Right ventricle myocardium inferior (tissue), 1 donor: ENCODE data around the gene NEDD9. TPM values are rescaled to one million over a fixed set of nuclear protein-coding genes. Genes with fewer than 3 reads are reported as not detected.

ENCODE experiments used
- ATAC-seq: fragments of 200-7000 bp; cut with Tn5 transposase; one replicate; pipeline ENCODE4 v1.9.1; 2020; ENCODE audit warnings: mild to moderate bottlenecking, moderate library complexity
- DNase-seq: peaks from one replicate; pipeline ENCODE4 v3.0.0; 2021; ENCODE audit errors: missing footprints
- intact Hi-C: fragments of 100-400 bp; cut with DNase I; formaldehyde crosslinking; loops from one replicate; pipeline ENCODE4 v1.11.0; 2022
- total RNA-seq: library from RNA; stranded (reverse); fragmentation: NEBNext Ultra II Directional; extraction: Animal tissue kit (Norgen Biotek cat#: 25700); gene quantifications from one replicate; pipeline ENCODE4 v1.2.1, GENCODE V29; 2021
- donor health status: DM: no; HTN: yes; CAD: no; lungs with severe emphysema.

The NEDD9 gene
- total RNA-seq, 1 donor from 2014 or later: 29.3 TPM

GRCh38 chr6:11168091-11168635, 64.3 kb downstream of the NEDD9 start:
- intact Hi-C loops: no loop called here
- no peak for ATAC-seq
- no peak for DNase-seq

DNA sequence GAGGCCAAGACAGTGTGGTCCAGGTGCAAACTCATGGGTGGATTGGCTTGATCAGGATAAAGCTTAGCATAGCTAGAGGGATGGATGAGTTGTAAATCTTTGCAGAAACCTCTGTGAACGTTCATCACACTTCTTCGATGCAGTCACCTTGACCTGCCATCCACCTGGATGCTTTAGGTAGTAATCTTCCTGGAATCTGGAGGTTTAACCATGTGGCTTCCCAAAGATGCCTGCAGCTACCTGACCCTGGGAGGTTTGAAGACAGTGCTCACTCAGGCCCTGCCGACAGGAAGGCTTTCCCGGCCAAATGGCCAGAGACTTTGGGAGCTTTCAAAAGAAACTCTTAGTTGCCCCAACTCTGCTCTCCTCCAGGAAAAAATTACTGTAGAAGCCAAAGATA, 65.5 kb downstream of the NEDD9 start:
- DNase-seq (no peak), ATAC-seq (no peak)
- intact Hi-C loops: no loop called here

DNA sequence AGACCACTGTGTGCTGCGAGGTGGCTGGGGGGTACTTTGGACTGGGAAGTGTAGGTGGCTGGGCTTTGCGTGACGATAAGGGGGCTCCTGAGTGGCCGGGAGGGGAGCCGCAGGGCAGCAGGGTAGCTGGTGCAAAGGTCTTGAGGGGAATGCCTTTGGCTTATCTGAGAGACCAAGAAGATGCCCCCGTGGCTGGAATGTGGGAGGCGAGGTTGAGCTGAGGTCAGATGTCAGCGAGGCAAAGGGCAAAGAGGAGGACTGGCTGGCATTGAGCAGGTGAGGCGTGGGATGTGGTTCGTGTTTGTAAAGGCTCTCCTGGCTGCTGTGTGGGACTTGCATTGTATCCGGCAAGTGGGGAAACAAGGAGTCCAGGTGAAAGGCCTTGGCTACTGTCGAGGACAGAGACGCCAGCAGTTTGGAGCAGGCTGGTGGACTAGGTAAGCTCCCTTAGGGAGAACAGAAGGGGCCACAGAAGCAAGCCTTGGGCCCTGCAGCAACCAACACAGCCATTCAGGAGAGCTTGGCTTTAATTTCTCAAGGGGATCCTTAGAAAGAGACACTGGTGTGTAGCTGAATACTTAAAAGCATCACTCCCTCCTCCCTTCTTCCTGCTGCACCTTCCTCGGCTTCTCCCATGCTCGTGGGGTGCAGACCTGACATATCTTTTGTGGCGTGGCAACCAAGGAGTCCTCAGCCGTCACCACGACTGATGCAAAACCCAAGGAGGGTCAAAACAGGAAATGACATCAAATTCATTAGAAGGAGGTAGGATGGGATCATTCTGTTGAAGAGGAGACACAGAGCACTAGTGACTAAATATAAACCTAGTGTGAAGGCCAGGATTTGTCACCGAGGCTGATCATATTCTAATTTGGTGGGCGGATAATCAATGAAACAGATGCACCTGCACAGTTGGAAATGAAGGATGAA, 67.5 kb downstream of the NEDD9 start:
- intact Hi-C loops: no loop called here
- DNase-seq (no peak), ATAC-seq (no peak)

- DNase-seq (no peak), ATAC-seq (no peak)
- intact Hi-C loops: no loop called here
Measured at GRCh38 chr6:11163932-11164331, 68.5 kb downstream of the NEDD9 start.

DNA sequence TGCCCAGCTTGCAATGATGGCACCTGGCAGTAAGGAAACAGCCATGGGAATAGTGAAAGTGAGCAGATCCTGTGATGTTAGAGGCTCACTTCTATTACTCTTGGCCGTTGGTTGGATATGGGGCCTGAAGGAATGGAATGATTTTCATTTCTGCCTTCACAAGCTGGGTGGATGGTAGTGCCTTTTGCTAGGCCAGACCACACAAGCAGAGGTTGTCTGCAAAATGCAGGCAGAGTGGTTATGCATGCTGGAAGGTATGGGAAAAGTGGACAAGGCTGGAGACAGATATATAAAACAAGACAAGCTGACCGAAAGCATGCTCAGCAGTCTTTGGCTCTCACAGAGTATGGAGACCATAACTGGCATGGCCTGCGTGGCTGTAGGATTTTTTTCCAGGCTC, 70.2 kb downstream of the NEDD9 start:
- DNase-seq (no peak), ATAC-seq (no peak)
- intact Hi-C loops: no loop called here

GRCh38 chr6:11161031-11161956, 71.2 kb downstream of the NEDD9 start:
- DNase-seq (no peak), ATAC-seq (no peak)
- intact Hi-C loops: no loop called here

DNA sequence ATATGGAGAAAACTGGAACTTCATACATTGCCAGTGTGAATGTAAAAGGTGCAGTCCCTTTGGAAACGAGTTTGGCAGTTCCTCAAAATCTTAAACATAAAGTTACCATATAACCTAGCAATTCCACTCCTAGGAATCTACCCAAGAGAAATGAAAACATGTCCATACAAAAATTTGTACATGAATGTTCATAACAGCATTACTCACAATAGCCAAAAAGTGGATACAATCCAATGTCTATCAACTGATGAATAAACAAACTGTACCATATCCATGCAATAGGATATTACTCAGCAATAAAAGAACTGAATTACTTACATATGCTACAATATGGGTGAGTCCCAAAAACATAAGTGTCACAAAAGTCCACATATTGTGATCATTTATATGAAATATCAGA, 72.3 kb downstream of the NEDD9 start:
- DNase-seq (no peak), ATAC-seq (no peak)
- intact Hi-C loops: no loop called here

DNA sequence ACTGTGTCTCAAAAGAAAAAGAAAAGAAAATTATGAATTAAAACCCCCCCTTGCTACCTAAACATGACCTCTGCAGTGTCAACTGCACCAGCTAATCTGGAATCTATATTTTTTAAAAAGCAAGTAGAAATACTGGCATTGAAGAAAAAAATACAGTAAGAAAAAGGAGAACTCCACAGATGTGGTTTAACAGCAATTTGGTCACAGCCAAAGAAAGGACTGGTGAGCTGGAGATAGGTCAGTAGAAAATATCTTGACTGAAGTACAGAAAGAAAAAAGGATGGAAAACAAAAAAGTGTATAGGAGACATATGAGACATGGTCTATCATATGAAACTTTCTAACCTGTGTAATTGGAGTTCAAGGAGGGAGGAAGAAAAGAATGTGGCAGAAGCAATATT, 76.9 kb downstream of the NEDD9 start:
- DNase-seq: no peak
- intact Hi-C loops: no loop called here
- no peak for ATAC-seq

- DNase-seq: no peak
- intact Hi-C loops: no loop called here
- ATAC-seq: no peak
Measured at GRCh38 chr6:11153447-11153846, 79.0 kb downstream of the NEDD9 start.

GRCh38 chr6:11152581-11152980, 79.9 kb downstream of the NEDD9 start:
- ATAC-seq (no peak), DNase-seq (no peak)
- intact Hi-C loops: no loop called here

DNA sequence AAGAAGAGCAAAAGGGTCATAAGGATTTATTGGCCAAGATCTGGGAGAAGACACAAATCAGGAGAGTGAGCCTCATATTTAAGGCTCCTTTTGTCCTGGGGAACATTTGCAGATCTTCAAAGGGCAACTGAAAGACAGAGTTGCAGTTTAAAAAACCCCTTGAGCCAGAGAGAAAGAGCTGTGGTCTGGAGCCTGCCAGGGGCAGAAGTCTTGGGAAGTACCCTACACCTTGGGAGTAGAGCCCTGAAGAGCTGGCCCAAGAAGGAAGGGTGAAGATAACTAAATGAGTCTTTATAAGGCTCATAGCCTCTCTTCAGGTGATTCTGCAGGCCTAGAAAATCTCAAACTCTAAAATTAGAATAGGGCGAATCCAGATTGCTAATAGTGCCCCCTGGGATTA, 81.0 kb downstream of the NEDD9 start:
- intact Hi-C loops: no loop called here
- DNase-seq (no peak), ATAC-seq (no peak)

GRCh38 chr6:11149551-11149950, 82.9 kb downstream of the NEDD9 start:
- intact Hi-C loops: no loop called here
- no peak for ATAC-seq
- no peak for DNase-seq

- no peak for ATAC-seq
- intact Hi-C loops: no loop called here
- no peak for DNase-seq
Measured at GRCh38 chr6:11146117-11146826, 86.2 kb downstream of the NEDD9 start.

DNA sequence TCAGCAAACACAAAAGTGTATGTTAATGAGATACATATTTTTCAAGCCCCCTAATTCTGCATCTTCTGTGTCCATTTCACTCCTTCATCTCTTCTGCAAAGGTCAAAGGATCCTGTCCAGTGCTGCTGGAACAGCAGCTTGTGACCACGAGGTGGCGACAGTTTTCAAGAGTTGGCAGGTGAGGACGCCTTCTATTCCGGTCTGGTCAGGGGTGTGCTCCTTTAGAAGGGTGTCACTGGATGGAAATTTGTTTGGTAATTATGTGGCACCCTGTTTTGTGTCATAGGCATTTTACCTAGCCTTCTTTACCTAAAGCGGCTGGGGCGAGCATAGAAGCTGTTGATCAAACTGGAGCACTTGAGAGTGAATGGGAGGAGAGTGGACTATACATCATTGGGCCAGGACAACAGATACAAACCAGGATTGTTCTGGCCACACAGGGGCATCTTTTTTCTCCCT, 88.0 kb downstream of the NEDD9 start:
- intact Hi-C loops: loop anchor here (1.0 to 2.0 kb wide), 2 partner anchors 352 to 430 kb away; no protein-coding TSS in a partner anchor
- ATAC-seq (peak; percentile 89), DNase-seq (peak; percentile 72)

GRCh38 chr6:11143394-11144371, 88.8 kb downstream of the NEDD9 start:
- peak; percentile 82 for ATAC-seq
- intact Hi-C loops: loop anchor here (1.0 to 2.0 kb wide), 2 partner anchors 353 to 431 kb away; no protein-coding TSS in a partner anchor
- DNase-seq: peak; percentile 87

- no peak for ATAC-seq
- intact Hi-C loops: no loop called here
- DNase-seq: no peak
Measured at GRCh38 chr6:11142296-11143027, 90.0 kb downstream of the NEDD9 start.

DNA sequence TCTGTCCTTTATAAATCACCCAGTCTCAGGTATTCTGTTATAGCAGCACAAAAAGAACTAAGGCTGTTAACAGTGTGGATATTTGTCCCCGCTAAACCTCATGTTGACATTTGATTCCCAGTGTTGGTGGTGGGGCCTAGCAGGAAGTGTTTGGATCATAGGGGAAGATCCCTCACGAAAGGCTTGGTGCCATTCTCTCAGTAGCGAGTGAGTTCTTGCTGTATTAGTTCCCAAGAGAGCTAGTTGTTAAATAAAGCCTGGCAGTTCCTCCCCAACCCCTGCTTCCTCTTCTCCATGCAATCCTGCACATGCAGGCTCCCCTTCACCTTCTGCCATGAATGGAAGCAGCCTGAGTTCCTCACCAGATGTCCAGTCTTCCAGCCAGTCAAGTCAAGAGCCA, 91.2 kb downstream of the NEDD9 start:
- no peak for DNase-seq
- ATAC-seq: no peak
- intact Hi-C loops: no loop called here
